IPS-NIHi11 (cell line): ENCODE data around the gene LTO1.

Source experiments
- DNase-seq: peaks from one replicate; pipeline ENCODE4 v3.0.0; 2012; ENCODE audit warnings: mixed read lengths, low spot score

Gene LTO1

DNA sequence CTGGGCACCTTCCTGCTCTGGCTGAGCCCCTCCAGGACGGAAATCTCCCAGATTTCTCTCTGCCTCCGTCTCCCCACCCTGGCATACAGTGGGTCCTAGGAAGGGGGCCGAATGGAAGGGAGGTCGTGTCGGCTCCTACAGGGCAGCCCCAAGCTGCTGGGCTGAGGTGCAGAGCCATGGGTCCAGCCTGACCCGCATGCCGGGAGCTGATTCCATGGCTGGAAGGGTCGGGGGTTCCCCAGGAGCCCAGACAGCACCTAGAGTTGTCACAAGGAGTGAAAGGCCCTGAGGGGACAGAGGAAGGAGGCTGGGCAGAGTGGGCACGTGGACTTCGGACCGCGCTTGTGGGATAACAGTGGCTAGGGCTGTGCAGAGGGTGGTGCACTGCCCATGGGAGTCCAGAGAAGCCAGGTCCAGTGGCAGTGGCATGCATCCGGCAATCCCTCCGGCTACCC is 17.7 kb downstream of the LTO1 start:
- DNase-seq: no peak

DNA sequence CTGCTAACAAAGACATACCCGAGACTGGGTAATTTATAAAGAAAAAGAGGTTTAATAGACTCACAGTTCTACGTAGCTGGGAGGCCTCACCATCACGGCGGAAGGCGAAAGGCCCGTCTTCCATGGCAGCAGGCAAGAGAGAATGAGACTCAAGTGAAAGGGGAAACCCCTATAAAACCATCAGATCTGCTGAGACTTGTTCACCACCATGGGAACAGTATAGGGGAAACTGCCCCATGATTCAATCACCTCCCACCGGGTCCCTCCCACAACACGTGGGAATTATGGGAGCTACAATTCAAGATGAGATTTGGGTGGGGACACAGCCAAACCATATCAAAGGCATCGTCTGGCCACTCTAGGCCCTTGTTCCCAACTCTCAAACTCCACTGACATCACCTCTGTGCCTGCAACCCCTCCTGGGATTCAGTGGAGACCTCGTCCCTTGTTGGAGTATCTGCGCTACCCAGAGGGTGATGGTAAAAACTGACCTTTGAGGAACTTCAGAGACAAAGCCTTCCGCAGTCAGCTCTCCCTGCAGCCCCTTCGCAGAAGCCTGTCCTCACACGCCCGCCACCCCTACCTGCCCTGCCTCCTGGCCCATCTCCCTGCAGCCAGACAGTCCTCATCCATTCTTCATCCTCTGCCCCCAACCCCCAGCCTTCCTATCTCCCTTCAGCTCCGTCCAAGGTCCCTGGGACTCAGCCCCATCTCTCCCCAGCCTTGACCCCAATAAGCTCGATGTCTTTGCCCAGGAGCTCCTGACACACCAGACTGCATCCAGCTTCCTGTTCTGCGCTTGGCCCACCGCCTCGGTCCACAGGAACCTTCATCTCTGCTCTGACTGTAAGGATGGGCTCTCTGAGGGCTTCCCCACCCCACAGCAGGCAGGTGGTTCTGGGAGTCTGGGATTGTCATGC is 18.4 kb downstream of the LTO1 start:
- no peak for DNase-seq

DNA sequence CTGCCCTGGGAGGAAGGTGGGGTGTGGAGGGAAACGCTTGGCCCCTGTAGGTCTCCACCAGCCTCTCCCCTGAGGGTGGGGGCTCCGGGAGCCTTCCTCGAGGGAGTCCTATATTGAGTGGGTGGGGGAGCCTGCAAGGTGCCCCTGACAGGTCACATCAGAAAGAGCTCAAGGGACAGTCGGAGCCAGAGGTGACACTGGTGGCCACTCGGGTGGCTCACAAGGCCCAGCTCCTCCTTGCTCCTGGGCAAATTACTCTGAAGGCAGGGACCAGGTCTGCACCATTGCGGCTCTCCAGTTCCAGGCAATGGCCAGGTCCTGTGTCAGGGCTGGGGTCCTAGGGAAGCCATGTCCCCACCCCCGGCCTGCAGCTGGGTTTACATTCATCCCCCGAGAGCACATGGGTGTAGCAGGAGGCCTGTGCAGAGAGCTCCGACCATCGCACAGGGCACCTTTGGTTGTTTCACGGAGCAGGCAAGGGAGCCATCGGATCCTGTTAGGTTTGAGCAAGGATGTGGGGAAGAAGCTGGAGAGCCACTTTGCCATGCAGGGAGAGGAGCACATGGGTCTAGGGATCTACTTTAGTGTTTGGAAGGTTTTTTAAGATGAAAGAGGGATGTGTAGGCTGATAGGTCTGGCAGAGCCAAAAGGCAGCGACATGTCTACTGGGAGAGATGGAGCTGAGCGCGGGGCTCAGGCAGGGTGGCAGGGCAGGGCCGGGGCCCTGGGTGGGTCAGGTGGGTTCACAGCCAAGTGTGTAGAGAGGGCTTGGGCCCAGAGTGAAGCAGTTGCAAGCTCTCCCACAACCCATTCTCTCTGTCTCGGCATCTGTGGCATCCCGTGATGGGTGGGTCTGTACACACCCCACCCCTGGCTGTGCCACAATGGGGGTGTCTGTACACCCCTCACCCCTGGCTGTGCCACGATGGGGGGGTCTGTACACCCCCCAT is 19.4 kb downstream of the LTO1 start:
- DNase-seq: no peak

DNA sequence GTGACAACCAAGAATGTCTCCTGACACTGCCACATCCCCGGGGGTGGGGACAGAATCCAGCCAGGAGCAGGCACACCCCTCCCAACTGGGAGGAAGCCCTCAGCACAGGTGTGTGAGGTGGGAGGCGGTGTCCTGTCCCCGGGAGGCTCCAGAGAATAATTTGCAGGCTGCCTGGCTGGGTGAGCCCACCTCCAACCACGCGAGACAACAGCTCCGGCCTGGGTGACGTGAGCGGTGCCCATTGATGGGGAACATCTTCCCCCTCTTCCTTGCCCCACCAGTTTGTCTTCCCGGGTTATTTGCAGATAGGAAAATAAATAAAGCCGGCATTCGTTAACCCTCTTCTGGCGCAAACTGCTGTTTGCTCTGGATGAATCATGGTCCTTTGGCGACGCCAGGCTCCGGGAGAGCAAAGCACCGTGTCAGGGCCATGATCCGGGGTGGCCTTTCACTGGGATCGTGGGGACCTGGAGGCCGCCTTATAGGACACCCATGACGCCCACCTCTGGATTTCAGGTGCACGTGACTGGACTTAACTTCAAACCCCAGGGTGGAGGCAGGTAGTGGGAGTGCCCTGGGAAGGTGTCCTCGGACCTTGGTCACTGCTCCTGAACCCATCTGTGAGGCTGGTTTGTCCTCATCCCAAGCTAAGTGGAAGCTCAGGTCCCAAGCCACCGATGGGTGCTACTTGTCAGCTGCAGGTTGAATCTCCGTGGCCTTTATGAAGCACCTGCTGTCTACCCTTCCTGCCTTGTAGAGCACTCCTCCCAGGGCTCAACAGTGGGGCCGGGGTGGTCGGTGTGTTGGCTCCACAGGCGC is 20.3 kb downstream of the LTO1 start:
- no peak for DNase-seq

DNA sequence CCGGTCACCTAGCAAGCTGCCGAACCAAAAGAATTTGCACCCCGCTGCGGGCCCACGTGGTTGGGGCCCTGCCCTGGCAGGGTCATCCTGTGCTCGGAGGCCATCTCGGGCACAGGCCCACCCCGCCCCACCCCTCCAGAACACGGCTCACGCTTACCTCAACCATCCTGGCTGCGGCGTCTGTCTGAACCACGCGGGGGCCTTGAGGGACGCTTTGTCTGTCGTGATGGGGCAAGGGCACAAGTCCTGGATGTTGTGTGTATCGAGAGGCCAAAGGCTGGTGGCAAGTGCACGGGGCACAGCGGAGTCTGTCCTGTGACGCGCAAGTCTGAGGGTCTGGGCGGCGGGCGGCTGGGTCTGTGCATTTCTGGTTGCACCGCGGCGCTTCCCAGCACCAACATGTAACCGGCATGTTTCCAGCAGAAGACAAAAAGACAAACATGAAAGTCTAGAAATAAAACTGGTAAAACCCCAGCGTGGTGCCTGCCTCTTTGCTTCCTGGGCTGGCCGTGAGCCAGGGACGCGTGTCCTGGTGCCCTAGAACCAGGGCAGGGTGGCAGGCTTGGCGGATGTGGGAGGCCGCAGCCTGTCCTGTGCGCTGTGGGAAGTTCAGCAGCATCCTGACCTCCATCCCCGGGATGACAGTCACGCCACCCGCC is 21.0 kb downstream of the LTO1 start:
- DNase-seq: no peak

DNA sequence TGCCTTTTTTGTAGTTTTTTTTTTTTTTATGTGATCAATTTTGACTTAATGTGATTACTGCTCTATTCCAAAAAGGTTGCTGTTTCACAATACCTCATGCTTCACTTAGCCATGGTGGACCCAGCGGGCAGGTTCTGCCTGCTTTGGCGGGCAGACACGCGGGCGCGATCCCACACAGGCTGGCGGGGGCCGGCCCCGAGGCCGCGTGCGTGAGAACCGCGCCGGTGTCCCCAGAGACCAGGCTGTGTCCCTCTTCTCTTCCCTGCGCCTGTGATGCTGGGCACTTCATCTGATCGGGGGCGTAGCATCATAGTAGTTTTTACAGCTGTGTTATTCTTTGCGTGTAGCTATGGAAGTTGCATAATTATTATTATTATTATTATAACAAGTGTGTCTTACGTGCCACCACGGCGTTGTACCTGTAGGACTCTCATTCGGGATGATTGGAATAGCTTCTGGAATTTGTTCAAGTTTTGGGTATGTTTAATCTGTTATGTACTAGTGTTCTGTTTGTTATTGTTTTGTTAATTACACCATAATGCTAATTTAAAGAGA is 21.7 kb downstream of the LTO1 start:
- no peak for DNase-seq

DNA sequence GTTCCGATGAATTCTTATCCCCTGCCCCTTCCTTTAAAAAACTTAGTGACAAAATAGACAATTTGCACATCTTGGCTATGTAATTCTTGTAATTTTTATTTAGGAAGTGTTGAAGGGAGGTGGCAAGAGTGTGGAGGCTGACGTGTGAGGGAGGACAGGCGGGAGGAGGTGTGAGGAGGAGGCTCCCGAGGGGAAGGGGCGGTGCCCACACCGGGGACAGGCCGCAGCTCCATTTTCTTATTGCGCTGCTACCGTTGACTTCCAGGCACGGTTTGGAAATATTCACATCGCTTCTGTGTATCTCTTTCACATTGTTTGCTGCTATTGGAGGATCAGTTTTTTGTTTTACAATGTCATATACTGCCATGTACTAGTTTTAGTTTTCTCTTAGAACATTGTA is 22.2 kb downstream of the LTO1 start:
- no peak for DNase-seq

DNA sequence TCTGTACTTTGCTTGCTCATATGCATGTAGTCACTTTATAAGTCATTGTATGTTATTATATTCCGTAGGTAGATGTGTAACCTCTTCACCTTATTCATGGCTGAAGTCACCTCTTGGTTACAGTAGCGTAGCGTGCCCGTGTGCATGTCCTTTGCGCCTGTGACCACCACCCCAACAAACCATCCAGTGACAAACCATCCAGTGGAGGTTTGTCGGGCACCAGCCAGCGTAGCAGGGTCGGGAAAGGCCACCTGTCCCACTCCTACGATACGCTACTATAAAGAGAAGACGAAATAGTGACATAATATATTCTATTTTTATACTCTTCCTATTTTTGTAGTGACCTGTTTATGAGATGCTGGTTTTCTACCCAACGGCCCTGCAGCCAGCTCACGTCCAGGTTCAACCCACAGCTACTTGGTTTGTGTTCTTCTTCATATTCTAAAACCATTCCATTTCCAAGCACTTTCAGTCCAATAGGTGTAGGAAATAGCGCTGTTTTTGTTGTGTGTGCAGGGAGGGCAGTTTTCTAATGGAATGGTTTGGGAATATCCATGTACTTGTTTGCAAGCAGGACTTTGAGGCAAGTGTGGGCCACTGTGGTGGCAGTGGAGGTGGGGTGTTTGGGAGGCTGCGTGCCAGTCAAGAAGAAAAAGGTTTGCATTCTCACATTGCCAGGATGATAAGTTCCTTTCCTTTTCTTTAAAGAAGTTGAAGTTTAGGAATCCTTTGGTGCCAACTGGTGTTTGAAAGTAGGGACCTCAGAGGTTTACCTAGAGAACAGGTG is 23.1 kb downstream of the LTO1 start:
- no peak for DNase-seq

DNA sequence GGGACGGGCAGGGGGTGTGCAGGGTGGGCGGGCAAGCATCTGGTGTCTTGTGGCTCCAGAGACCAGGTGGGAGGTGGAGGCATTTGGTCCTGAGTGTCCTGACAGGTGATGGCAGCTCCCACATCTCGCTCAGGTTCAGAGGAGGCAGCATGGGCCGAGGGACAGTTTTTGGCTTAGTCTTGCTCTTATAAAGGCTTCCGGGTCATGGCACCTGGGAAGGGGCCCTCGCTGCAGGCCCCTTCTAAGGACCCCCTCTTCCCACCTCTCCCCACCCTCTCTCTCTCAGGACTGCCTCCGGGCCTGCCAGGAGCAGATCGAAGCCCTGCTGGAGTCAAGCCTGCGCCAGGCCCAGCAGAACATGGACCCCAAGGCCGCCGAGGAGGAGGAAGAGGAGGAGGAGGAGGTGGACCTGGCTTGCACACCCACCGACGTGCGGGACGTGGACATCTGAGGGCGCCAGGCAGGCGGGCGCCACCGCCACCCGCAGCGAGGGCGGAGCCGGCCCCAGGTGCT is 24.3 kb downstream of the LTO1 start:
- DNase-seq: no peak

DNA sequence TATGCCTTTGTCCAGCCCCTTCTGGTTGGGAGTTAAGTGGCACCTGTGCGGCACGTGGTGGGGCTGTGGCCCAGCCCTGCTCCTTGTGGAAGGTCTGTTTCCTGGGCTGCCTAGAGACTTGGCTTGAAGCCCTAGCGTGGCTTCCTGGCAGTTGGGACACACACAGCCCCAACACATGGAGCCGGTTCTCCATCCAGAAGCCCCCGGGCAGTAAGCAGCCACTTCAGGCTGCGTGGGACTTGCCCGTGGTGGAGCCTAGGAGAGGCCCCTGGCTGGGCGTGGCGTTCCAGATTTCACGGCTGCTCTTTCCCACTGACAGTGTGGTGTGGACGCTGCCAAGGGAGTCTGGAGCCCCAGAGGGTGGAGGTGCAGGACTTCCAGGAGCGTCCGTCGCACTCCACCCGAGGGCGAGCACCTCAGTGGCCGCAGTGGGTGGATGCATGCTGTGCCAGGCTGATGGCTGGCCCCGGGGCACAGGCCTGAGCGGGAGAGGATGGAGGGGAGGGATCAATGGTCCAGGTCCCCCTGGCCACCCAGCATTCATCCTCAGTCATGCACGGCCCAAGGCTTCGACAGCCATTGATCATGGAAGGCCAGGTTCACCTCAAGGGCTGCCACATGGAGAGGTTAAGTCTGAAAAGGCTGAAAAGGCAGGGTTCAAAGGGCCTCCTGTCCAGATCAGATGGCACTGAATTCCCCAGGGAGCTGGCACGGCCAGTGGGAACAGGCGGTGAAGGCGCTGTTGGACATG is 24.9 kb downstream of the LTO1 start:
- DNase-seq: no peak

DNA sequence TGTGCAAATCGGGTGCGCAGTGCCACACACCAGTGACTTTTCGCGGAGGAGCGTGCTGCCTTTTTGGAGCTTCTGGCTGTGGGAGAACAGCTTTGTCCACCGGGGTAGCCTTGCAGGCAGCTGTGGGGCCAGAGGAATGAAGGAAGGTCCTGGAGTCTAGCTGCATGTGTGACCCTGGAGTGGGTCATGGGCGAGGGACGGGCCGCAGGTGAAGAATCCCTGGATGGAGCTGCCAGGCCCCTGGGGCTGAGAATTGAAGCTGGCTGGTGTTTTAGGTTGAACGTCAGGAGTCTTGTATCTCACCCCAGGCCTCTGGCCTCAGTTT is 25.6 kb downstream of the LTO1 start:
- no peak for DNase-seq

DNA sequence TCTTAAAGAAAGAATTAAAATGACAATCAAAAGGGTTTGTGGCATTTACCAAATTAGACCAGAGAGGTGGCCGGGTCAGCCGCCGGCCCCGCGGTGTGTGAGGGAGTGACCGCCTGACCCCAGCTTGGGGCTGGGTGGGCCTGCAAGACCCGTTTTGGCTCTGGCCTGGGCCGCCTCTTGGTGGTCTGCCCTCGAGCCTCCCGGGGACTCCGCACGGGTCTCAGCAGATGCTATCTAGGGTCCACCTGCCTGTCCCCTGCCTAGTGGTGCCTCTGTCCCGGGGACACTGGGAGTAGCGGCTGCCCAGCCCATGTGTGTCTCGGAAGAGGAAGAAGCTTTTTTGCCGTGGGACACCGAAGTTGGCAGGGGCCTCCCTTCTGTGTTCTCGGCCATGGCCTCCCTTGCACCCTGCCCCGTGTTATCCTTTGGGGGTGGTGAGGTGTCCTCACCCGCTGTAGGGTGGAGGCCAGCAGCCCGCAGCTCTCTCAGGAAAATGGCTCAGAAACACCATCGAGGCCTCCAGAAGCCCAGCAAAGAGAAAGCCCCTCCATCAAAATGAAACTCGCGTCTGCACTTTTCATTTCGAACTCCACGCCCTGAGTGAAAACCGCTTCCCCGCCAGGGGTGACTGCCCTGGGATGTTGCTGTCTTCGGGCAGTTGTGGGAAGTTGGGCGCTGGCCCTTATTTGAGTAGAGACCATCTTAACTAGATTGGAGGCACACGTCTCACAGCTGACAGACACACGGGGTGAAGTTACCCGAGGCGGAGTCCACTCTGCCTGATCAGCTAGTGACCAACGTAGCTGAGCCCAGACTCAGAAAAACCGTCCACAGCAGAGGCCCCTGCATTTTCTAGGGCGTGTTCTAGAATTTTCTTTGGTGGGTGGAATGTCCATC is 26.2 kb downstream of the LTO1 start:
- DNase-seq: no peak

DNA sequence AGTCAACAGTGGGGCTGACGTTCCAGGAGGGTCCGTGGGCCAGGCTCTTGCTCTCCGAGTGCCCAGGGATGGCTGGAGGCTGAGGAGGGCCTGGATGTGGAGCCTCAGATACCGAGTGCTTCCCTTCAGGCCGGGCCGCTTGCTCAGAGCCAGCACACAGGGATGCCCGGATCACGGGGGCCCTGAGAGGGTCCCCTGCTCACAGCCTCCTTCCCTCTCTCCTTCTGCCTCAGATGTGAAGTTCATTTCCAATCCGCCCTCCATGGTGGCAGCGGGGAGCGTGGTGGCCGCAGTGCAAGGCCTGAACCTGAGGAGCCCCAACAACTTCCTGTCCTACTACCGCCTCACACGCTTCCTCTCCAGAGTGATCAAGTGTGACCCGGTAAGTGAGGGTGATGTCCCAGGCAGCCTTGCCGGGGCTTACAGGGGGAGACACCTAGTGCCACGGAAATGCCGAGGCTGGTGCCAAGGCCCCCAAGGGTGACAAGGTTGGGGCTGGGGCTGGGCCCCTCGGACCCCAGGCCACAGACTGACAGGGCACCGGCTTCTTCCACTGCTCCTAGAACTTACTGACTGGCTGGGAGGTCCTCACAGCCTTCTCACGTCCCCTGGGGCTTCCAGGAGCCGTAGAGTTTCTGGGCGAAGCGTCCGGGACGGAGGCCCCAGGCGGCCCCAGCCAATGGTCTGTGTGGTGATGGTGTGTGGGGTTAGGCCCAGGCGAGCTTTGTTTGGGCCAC is 27.2 kb downstream of the LTO1 start:
- DNase-seq: no peak

DNA sequence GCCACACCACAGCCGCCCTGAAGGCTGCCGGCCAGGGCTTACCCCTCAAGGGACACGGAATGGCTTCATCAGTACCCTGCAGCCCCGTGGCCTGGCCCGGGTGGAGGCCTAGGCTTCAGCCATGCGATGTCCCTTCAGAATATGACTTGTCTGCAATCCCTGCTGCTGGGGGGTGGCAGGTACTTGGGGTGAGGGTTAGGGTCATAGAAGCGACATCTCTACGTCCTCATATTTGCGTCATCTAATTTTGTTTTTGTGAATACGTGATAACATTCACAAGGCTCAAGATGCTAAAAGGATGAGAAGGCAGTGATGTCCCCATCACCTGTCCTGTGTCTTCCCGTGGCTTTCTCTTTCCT is 27.8 kb downstream of the LTO1 start:
- DNase-seq: no peak

DNA sequence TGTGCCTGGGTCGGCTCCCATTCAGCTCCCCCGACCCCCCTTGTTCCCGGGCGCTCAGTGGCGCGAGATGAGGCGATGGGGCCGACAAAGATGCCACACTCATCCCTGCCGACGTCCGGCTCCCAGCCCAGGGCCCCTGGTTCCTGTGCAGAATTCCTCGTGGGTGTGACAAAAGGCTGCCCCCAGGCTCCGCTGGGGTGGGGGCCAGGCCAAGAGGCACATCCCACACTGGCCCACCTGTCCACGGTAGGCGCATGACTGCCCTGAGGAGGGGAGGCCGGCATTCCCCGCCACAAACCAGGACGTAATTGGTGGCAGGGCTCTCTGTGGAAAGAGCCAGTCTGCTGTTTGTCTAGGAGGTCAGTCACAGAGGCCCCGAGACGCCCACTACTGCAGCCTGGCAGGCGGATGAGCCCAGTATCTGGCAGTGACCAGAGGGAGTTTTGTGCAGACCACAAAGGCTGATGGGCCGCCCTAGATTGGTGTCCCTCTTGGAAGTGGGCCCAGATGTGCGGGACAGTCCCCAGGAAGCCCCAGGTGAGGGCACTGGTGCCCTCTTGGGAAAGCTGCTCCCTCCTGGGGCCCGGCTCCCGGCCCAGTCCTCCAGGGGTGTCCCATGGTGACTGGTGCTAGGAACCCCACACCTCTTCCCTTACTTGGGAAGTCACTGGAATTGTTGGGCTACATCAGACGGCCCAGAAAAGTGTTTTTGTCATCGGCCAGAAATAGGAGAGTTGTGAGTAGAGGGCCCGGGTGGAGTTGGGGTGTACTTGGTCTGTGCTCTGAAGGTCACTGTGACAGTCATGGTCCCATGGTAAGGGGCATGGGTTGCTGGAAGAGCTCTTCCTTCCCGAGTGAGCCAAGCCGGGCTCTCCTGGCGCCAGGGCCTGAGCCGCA is 28.4 kb downstream of the LTO1 start:
- DNase-seq: no peak

DNA sequence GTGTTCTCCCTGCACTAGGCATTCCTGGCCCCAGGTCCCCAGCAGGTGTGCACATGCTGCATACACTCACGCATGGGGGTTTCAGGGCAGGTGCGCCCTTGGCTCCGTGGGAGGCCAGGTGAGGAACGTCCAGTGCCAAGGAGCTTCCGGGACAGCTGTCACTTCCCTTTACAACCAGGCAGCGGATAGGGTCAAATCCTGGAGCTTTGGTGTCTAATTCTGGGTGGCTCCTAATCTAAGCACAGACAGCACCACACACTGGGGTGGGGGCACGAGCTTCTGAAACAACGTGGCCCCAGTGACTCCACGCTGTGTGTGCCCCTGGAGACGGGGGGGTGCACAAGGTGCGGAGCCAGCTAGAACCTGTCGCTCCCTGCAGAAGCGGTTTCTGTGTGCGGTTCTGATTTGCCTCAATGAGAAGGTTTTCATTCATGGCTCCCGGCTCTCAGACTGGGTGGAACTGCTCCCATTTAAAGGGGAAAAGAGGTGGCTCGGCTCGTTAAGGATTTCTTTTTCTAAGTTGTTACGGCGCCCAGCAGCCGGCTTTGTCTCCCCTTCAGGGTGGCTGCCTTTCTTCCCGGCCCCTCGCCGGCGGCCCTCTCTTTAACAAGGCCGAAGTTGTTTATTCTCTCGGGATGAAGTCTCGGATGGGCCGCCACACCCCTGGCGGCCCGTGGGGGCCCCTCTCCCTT is 29.2 kb downstream of the LTO1 start:
- DNase-seq: no peak
